Measurements from ENCODE around the gene A4GNT. TPM values are rescaled to one million over a fixed set of nuclear protein-coding genes. Genes with fewer than 3 reads are reported as not detected.
"Not testable (repeated sequence)": the region's sequence is repeated elsewhere in the genome, so short reads cannot be mapped to it uniquely, and the experiment has no call there.

A4GNT gene
- total RNA-seq, 1 donor from 2014 or later: not detected

DNA sequence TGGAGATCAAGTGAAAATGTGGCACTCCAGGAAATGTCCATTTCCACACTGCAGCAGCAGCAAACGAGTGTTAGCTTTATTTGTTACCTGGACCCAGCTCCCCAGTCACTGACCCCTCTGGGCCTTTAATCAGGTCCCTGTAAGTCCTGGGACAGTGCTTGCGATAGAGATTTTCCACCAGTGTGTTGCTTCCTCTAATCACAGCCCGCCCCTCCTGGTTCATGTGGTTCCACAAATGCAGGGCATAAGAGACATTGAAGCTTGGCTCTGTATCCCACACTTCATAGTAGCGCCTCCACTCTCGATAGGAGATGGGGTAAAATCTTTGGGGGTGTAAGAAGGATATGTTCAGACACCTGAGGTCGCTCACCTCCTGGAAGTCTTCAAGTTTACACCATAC lies 8.0 kb downstream of the A4GNT start:
- no peak for DNase-seq (ENCODE audit: extremely low read depth, low read depth, low spot score)

DNA sequence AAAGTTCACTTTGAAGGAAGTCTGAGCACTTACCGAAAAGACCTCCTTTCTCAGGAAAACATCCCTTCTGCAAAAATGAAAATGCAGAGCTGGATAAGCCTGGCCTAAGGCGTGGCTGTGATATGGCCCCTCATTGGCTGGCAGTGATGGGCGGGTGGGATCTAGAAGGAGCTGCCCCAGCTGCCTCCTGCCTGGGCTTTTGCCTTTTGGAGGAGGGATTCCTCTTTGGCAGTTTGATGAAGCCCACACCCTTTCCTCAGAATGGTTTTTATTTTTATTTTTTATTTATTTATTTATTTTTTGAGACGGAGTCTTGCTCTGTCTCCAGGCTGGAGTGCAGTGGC lies 12.8 kb downstream of the A4GNT start:
- DNase-seq (ENCODE audit: extremely low read depth, low read depth, low spot score): no peak

- no peak for DNase-seq (ENCODE audit: extremely low read depth, low read depth, low spot score)
These were observed 13.4 kb downstream of the A4GNT start for GRCh38 chr3:138118612-138119422.

DNA sequence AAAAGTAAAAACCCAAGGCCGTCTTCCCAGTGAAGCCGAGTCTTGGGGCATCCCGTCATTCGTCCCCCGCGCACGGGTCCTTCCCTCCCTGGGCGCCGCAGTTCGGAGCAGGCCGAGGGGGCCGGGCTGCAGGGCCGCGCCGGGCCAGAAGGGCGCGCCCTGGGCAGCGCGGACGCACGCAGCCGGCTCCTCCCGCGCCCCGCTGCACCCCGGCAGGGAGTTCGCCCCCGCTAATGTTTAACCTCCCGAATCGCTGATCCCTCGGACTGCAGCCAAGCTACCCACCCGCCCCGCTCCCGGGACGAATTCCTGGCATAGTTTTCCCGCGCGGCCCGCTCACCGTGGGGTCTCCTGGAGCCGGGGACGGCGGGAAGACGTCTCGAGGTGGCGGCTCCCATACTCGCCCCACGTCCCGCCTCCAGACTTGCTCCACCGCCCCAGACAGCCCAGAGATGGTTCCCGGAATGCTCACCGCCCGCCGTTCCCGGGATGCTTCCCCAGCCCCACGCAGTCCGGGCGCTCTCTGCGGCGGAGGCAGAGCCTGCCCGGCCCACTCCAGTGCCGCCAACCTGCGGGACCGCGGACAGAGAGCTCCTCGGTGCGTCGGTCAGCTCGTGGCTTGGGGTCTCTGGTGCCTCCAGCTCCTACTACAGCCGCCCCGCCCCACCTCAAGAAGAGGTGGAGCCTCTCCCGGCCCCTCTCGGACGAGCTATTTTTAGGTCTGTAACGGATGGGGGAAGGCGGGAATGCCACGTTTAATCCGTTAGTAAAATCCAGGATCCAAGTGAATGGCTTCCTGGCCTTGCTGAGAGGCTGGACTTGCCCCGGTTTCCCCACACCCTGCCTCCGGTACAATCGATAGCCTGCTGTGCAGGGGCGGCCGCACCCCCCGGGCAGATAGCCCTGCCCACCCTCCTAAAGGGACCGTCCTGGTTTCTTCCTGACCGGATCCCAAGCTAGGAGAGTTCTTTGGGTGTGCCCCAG lies 16.9 kb downstream of the A4GNT start, which contains the start of gene DZIP1L:
TSS of gene DZIP1L (minus strand) at position 621 of the 984 bp plus-strand sequence. CDS start 11,637 bp downstream, outside the sequence.
- DNase-seq (ENCODE audit: extremely low read depth, low read depth, low spot score): no peak

DNA sequence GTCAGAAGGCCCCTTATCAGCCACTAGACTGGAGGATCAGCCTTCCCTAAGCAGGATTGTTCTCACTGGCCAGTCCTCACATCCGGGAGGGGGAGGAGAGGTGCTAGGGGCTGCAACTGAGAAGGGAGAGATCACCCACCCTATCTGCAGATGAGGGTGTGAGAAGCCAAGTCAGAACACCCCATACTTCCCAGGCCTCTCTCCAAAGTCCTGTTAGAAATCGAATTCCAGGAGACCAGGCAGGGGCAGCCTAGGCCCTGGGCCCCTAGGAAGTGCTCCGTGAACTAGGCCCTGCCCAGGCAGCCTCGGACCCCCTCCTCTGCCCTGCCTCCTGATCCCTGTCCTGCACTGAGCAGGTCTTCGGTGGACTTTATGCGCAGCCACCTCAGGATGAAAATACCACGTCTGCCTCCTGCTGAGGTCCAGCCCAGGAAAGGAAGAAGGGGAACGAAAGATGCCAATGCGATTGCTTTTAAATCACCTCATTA lies 17.7 kb downstream of the A4GNT start:
- no peak for DNase-seq (ENCODE audit: extremely low read depth, low read depth, low spot score)

GRCh38 chr3:138113326-138113725 lies 18.9 kb downstream of the A4GNT start:
- no peak for DNase-seq (ENCODE audit: extremely low read depth, low read depth, low spot score)

- DNase-seq (ENCODE audit: extremely low read depth, low read depth, low spot score): no peak
These were observed 19.8 kb downstream of the A4GNT start for GRCh38 chr3:138112362-138112761.

DNA sequence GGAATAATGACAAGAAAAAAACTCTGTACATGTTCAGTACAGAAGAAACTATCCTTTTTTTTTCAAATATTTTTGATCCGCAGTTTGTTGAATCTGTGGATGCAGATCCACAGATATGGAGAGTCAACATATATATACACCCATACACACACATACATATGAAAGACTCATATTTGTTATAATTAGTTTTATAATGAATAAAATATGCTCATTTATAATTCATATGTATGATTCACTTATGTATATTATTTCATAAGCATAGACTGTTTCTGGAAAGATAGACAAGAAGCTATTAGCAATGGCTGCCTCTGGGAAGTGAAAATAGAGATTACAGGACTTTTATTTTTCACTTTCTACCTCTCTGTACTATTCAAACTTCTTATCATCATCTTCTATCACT lies 26.6 kb downstream of the A4GNT start:
- no peak for DNase-seq (ENCODE audit: extremely low read depth, low read depth, low spot score)

DNA sequence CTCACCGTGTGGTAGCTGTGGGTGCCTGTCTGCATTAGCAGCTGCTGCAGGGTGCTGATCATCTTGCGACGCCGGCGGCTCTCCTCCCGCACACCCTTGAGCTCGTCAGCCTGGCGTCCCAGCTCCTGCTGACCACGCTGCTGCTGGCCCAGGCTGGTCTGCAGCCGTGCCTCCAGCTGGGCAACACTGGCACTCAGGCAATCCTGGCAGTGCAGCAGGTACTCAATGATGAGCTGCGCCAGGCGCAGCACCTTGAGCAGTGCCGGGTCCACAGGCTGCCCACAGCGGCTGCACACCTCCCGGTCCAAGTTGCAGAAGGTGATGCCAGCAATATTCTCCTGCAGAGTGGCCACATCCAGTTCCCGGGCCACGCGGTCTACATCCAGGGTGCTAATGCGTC lies 28.7 kb downstream of the A4GNT start:
- DNase-seq (ENCODE audit: extremely low read depth, low read depth, low spot score): no peak

DNA sequence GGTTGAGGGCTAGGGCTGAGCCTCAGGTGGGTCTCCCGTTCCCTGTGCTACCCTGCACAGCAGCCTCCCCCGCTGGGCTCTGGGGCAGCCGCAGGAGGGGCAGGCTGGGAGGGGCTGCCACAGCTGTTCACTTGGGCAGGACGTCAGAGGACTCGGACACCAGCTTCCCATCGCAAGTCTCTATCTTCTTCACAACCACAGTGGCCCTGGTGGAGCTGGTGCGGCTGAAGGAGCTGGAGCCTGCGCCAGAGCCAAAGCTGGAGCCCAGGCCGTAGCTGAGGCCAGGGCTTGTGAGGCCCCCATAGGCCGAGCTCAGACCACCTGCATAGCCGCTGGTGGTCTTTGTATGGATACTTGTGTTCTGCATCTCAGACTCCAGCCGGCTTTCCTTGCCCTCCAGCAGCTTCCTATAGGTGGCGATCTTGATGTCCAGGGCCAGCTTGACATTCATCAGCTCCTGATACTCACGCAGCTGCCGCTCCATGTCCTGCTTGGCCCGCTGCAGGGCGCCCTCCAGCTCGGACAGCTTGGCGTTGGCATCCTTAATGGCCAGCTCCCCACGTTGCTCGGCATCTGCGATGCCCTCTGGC lies 30.7 kb downstream of the A4GNT start:
- not testable (repeated sequence) for DNase-seq (ENCODE audit: extremely low read depth, low read depth, low spot score)

DNA sequence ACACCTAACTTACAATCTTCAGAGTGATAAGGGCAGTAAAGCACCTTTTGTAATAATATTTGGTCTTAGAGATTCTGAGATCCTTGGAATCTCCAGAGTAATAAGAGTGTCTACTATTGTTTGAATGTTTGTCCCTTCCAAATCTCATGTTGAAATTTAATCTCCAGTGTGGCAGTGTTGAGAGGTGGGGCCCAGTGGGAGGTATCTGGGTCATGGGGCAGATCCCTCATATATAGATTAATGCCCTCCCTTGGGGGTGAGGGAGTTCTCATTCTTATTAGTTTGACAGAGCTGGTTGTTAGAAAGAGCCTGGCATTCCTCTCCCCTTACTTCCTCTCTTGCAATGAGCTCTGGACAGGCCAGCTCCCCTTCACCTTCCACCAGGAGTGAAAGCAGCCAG lies 32.8 kb downstream of the A4GNT start:
- DNase-seq (ENCODE audit: extremely low read depth, low read depth, low spot score): no peak

- DNase-seq (ENCODE audit: extremely low read depth, low read depth, low spot score): no peak
These were observed 34.7 kb downstream of the A4GNT start for GRCh38 chr3:138097192-138098172.

DNA sequence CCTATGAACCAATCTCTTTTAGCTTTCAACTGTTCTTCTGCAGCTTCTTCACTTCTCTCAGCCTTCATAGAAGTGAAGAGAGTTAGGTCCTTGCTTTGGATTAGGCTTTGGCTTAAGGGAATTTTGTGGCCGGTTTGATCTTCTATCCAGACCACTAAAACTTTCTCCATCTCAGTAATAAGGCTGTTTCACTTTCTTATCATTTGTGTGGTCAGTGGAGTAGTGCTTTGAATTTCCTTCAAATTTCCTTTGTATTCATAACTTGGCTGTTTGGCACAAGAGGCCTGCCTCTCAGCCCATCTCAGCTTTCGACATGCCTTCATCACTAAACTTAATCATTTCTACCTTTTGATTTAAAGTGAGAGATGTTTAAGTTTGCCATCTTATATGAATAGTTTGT lies 38.5 kb downstream of the A4GNT start:
- no peak for DNase-seq (ENCODE audit: extremely low read depth, low read depth, low spot score)

DNA sequence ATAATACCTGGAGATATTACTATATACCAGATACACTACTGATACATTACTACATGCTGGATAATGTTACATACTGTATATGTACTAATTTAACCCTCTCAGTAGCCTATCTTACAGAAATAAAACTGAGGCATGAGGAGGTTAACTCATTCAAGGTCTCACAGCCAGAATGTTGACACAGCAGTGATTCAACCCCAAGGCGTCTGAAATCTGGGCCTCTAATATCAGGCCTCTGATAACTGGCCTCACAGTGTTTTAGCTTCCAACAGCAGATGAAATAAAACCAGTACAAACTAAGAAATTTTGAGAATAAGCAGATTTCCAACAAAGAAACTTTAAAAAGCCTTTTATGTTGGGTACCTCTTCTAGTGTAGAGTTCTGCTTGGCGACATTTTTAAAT lies 40.2 kb downstream of the A4GNT start:
- no peak for DNase-seq (ENCODE audit: extremely low read depth, low read depth, low spot score)

DNA sequence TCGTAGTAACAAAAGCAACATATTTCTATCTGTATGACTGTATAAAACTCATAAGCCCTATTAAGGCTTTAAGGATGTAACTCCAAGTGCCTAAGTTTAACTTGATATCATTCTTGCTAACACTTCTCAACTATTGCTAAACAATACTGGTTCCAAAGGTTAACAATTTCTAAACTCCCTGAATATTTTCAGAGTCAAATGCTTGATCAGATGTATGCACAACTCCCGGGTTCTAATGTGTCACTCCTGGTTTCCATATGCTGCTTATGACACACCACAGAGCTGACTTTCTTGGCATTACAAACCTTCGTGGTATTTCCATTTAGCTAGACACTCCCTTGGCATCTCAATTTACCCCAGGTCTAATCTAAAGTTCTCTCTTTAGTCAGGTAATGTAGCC lies 43.1 kb downstream of the A4GNT start:
- DNase-seq (ENCODE audit: extremely low read depth, low read depth, low spot score): no peak

- DNase-seq (ENCODE audit: extremely low read depth, low read depth, low spot score): not testable (repeated sequence)
These were observed 46.4 kb downstream of the A4GNT start for GRCh38 chr3:138085745-138086144.

DNA sequence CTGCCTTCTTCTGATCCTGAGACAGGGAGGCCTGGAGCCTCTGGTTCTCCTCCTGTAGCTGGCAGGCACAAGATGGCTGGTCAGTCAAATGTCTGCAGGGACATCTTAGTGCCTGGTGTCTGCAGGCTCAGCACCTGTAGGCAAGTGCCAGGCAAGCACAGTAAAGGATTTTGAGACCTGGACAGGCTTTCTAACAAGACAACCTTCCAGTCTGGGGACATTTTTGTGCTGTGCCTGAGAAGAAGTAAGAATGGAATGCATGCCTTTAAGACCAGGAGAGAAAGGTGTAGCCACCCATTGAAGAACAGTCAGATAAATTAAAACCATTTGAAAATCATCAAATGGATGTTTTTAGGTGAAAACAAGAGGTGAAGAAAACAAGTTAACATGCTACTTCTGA lies 48.0 kb downstream of the A4GNT start:
- no peak for DNase-seq (ENCODE audit: extremely low read depth, low read depth, low spot score)

GRCh38 chr3:138082992-138083386 lies 49.2 kb downstream of the A4GNT start:
- DNase-seq (ENCODE audit: extremely low read depth, low read depth, low spot score): no peak

- no peak for DNase-seq (ENCODE audit: extremely low read depth, low read depth, low spot score)
These were observed 49.9 kb downstream of the A4GNT start for GRCh38 chr3:138082085-138082991.

Measured in glomerular endothelial cell (primary cell).